GM21619 (cell line): ENCODE results near the gene HS1BP3.
A peak's percentile ranks its signal among the peaks of the same experiment; 100 is the strongest.

Experiments
- ATAC-seq: cut with Tn5 transposase; IDR thresholded peaks from one replicate; pipeline ENCODE4 v1.9.1; 2021; ENCODE audit not compliant: unreplicated experiment

Gene HS1BP3

DNA sequence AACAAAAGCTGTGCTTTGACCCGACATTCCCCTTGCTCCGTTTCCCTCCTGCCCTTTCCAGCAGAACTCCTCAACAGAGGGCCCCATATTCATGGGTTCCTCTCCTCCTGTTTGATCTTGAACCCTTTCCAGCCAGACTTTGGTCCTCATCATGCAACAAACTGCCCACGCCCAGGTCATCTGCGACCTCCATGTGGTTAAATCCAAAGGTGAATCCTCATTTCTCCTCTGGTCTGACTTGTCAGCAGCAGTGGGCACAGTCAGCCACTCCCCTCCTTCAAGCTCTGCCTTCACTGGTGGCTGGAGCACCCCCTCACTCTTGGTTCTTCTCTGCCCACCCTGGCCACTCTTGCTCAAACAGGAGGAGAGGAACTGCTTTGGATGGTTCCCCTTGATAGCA lies 2.7 kb downstream of the HS1BP3 start:
- ATAC-seq = no peak

DNA sequence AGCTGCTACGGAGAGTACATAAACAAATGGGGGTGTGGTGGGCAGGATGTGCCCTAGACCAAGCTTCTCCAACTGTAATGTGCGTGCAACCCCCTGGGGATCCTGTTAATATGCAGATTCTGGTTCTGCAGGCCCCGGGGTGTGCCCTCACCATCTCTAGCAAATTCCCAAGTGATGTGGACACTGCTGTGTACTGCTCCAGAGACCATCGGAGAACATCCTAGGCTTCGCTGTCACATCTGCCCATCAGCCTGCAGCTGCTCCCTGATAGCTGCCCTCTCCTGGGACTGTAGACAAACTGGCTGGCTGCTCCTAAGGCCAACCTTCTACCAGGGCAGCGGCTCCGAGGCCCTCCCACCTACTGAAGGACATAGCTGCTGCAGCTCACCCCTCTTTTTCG lies 3.2 kb downstream of the HS1BP3 start:
- ATAC-seq = no peak

DNA sequence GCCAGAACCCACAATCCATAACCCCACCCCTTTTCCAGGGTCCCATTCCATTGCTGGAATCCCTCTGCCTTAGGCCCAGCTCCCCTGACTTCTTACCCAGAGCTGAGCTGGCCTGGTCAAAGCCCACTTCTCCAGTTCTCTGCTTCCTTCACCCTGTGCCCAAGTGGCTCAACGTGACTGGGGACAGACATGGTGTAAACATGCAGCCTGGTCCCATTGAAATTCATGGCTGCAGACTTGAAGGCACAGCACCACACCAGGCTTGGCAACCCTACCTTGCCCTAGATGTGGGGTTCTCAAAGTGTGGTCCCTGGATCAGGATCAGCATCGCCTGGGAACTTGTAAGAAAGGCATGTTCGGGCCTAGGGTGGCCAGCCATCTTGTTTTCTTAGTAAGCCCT lies 3.7 kb downstream of the HS1BP3 start:
- ATAC-seq = no peak

DNA sequence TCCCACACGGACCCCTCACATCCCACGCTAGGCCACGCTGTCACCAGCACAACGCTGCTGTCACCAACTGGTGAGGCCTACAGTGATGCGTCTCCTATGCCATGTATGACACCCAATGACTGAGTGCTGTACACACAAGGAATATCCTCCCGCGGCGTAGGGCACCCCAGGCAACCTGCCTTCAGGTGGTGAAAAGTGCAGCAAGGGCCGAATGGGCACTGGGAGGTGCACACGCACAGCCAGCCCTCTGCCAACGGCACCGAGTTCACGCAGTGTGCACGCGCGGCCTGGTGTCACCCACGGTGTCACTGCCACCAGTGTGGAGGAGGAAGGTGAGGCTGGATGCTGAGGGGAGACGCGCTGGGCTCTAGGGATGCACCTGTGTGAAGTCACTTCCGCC lies 4.5 kb downstream of the HS1BP3 start:
- no peak for ATAC-seq

DNA sequence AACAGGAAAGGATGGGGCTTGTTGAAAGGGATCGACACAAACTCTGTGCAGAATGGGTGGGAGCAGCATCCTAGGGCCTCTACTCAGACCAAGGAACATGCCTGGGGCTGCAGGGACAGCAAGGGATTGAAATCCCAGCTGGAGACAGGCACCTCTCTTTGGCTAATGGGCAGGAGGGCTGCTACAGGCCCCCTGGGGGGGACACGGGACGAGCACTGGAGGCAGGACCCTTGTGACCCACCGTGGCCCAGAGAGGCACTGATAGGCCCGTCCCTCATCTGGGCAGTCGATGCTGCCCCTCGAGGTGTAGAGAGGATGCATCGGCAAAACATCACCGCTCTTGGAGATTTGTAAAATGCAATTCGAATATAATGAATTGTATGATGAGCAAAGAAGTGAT lies 5.1 kb downstream of the HS1BP3 start:
- ATAC-seq = no peak

DNA sequence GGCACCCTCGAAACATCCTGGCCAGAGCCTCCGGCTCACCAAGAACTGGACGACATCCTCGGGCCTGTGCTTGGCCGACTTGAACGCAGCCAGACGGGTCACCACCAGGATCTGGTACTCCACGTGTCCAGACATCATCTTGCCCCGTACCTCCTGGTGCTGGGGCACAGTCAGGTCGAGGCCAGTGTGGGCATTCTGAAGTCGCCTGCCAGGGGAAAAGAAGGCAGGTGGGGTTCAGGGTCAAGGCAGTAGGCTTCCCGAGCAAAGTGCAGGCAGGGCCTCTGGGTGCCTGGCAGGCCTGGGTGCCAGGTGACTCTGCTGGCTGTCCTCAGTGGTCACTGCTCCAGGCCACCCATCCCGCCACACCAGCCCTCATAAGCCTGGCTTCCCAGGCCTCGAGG lies 5.6 kb downstream of the HS1BP3 start:
- ATAC-seq = no peak

DNA sequence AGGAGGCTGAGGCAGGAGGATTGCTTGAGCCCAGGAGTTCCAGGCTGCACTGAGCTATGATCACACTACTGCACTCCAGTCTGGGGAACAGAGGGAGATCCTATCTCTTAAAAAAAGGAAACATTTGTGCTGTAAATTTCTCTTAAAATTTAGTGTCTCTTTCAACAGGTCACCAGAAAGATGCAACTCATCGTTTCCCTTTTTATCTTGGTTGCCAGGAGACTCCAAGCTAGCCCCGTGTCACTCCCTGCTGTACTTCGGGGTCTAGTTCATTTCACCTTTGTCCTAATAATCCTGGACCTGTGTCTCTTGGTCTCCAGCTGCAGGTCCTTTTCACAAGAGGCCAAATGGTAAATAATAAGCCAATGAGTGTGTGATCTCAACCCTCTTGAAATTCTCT lies 7.1 kb downstream of the HS1BP3 start:
- ATAC-seq = no peak

DNA sequence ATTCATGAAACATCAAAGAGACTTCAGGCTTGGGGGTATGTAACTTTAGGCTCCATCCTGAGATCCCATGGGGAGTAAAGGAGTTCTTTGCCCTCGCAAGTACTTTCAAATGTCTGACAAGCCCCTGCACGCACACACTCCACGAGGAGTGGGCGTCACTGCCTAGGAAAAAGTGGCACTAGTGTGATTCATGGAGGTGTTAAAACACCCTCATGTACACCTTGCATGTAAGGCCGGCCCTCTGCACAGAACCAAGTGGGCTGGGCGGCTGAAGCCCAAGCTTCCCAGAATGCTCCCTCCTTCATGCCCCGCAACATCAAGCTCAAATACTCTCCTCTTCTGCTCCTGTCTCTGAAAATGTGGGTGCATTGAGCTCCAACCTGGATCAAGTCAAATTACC lies 7.8 kb downstream of the HS1BP3 start:
- ATAC-seq = no peak

DNA sequence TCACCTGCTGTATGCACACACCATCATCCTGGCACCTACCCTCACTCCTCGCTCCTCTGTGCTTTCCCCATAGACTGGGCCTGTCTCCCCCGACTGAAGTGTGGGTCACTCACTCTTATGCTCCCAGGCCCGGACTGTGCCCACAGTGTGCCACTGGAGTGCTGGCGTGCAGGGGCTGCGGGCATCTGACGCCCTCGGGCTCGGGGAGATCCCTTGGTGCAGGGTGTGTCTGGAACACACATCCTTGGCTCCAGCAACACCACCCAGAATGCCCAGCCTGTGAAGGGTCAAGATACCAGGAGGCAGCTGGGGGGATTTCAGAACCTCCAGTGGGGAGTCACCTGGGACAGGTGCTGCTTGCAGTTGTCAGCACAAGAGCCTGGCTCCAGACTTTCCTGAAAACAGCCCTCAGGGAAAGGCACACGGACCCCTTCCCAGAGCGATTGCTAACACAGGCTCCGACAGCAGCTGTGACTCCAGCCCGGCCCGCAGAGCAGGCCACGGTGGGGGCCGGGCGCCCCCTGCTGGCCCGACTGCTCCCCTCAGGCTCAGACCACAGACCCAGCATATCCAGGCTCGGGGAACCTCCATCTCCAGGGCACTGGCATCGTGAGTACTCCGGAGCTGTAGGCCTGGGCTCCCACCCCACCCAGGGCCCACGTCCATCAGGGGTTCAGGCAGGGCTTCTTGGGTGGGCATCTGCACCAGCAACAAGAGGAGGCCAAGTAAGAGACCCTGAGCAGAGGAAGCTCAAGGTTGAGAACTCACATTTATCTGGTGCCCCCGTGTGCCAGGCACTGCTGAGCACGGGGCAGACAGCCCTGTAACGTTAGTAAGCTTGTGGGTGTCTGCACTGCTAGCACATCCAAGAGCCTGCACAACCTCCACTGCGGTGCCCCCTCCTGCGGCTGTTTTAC lies 8.6 kb downstream of the HS1BP3 start:
- ATAC-seq = peak; percentile 96

DNA sequence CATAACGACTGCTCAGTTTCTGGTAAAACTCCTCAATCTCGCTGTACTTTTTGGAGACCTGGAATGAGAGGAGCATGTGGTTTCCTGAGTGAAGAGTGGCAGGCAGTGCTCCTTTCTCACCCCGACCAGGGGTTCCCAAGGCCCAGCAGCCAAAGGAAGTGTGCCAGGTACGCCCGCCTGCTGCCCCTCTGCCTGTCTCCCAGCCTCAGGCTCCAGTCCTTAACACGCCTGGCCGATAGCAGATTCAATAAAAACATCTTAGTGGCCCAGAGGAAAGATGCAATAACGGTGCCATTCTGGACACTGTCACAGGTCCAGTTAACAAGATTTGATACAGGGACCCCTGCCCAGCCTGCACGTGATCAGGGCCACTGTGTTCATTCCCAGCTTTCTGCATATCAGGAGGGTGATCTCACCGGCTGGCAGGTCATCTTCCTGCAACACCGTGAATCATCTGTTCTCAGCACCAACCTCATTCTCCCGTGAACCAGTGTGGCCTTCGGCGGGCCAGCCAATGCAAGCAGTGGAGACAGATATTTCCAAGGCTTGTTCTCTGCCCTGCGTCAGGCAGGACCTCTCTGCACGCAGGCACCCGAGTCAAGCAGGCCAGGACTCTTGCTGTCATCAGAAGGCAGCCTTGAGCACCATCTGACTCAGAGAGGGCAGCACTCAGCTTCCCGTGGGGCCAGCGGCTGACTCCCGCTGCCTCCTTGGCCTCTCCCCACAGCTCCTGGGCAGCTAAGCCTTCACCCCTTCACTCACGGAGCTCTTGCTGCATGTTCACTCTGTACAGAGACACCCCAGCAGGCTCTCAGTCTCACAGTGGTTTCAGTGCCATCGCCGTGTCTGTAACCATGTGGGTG lies 9.5 kb downstream of the HS1BP3 start:
- ATAC-seq = no peak

DNA sequence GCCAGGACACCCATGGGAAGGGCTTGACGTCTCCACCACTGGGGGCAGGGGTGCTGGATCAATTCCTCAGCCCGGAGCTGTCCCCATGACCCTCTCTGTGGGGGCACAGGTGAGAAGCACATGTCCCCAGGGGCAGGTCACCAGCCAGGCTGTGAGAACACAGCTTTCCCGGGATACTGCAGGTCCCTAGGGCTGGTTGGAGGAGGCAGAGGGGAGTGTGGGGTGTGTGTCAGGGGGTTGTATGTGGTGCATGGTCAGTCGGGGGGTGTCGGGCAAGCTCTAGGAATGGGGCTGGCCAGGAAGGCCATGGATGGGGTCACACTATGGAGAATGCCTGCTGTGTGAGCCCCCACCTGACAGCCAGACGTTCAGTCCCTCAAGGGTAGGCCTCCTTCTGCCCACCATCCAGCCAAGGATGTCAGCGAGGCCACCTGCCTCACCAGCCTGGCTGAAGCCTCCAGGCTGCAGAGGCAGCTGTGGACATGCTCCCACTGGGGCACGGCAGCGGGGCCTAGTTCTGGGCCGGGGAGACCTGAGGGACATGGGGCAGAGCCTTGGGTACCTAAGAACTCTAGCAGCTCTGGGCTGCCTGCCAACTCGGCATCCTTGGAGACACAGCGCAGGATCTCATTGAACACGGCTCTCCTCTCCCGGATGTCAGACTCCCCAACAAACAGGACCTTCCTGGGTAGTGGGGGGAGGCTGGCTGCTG lies 10.3 kb downstream of the HS1BP3 start:
- no peak for ATAC-seq

DNA sequence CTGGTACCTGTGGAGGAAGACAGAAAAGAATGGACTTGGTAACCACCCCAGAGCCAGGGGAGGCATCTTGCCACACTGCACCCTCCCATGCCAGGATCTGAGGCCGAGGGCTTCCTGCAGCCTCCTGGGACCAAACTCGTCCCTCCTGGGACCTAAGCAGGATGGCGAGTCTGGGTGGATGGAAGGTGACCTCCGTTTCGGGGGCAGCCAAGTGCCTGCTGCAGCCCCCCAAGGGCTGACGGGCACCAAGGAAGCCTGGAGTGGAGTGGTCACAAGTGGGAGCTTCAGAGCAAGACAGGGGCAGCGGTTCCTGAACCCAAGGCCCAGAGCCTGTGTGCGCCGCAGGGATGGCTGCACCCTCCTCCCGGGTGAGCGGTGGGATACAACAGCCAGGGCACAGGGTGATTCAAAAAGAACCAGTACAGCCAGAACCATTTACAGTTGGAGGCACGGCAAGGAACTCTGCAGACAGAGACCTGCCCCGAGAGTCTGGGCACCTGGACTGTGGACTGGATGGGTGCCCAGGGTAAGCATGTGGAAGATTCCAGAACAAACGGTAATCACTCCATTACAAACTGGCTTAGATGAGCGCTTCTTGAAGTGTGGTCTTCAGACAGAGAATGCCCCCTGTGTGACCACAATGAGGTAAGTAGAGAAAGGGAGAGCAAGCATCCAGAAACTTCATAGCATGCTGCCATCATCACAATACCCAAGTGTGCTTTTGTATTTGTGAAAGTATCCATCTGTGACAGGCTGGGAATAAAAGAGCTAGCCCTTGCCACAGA lies 12.1 kb downstream of the HS1BP3 start:
- no peak for ATAC-seq

DNA sequence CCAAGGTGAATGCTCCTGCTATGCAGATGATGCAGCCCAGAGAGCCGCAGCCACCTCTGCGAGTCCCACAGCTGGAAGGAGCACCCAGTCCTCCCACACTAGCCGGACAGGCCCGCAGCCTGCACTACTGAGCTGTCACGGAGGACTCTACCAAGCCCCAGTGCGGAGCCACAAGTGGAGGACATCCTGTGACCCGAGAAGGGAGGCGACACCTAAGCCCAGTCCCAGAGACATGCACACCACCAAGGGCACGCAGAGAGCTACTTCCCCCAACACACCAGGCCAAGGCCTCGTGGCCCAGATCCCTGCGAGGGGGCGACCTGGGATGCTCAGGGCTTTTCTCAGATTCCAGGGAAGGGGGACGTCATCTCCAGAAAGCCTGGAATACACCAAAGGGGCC lies 12.9 kb downstream of the HS1BP3 start:
- no peak for ATAC-seq

DNA sequence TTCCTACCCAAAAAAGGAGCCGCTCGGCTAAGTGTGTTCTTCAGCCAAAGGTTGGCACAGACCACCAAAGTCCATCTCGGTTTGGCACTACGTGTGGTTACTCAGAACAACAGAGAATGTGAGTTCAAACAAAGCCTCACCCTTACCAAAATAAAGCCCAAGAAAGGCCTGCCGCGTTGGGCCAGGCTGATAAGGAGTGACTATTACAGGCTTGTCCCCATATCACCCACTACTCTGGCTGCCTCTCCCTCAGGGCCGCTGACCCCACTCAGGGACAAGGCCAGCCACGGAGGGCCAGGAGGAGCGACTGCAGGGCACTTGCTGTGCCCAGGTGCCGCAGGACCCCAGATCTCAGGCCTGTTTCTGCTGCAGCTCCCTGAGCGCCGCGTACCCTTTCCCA lies 13.8 kb downstream of the HS1BP3 start:
- ATAC-seq = no peak

DNA sequence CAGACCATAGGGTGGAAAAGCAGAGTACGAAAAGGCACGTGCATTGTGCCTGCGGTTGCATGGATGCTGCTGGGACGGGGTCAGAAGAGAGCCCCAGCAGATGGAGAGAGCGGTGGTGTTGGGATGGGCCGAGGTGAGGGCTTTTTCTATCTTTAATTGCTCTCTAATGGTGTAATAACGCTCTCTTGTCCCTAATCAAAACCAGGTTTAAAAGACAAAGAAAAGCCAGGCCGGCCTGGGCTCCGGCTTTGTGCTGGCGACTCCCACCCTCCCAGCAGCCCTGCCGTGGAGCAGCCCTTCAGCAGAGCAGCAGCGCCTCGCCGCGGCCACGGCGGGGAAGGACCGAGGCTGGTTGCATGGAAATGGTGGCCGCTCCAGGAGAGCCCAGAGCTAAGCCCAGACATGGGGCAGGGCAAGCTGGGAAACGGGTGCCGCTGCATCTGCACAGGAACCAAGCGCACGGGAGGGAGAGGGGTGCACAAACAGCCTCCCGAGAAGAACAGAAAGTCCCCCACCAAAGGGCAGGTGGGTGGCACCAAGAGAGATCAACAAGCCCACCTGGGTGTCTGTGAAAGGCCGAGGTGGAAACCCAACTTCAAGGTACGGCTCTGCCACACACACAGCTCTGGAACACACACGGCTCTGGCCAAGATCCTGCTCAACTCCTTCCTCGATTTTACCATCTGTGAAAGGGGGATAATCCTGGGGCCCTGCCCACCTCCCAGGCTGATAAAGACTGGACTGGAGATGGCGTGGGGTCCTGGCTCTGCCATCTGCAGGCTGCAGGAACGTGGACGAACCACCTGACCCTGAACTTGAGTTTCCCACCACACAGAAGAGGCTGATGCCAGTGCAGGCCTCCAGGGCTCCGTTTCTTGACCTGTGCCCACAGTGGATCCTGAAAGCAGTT lies 15.0 kb downstream of the HS1BP3 start:
- peak; percentile 74 for ATAC-seq

DNA sequence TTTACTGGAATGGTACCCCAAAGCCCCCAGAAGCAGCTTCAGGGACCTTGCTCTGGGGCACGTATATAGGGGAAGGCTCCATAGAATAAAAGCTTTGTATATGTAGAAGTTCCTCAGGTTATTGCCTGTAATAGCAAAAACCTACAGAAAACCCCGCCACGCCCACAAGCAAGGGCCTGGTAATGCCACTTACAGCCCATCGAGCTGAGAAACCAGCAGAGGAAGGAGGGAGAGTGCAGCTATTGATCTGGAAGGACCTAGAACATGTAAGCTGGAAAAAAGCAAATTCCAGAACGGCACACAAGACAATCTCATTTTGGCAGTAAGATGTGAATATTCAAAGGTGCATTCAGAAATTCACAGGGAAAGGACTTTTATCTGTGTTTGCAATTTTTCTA lies 15.8 kb downstream of the HS1BP3 start:
- no peak for ATAC-seq

DNA sequence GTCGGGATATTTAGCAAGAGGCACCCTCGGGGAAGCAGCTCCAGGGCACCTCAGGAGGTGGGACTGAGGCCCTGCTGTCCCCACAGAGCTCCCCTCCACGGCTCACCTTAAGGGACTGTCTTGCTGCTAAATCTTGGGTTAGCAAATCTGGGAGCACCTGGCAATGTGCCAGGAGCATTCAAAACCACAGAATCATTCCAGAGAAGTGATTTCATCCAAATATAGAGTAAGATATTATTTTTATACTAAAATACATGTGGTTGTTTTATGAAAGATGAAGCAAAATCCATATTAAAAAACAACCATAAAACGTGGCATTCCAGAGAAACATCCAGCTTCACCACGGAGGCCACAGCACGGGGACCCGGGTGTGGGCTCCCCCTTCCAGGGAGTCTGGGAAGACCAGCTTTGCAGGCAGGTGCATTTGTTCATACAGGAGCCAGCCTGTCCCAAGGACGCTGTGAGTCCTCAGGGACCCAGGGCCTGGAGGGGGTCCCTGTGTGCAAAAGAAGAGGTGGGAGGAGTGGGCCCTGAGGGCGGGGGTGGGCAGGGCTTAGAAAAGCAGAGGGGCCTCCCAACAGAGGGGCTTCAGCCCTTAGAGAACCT lies 16.3 kb downstream of the HS1BP3 start:
- no peak for ATAC-seq

DNA sequence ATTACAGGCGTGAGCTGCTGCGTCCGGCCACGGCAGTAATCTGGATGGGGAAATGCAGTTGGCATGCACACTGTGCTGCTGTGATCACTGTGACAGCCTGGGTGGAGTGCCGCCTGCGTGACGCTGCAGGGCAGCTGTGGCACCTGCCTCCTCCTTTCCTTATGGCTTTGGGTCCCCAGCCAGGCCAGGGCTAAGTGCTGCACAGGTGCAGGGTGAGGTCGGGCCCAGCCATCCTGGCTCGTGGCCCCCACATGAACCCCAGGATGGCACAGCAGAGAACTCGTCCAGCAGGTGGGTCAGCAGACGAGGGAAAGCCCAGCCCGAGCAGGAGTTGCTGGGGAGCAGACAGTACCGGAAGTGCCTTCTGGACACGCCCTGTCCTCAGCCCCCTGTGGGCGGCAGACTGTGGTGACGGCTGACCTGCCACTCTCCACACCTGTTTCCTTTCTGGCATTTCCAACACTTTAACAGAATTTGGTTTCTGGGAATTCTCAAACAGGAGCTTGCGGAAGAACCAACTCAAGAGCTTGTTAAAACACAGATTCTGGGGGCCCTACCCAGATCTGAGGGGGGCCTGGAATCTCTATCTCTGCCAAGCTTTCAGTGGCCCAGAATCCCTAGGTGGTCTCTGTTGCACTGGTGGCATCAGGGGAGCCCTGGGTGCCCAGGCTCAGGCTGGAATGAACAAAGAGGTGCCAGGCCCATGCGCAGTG lies 16.9 kb downstream of the HS1BP3 start:
- no peak for ATAC-seq

DNA sequence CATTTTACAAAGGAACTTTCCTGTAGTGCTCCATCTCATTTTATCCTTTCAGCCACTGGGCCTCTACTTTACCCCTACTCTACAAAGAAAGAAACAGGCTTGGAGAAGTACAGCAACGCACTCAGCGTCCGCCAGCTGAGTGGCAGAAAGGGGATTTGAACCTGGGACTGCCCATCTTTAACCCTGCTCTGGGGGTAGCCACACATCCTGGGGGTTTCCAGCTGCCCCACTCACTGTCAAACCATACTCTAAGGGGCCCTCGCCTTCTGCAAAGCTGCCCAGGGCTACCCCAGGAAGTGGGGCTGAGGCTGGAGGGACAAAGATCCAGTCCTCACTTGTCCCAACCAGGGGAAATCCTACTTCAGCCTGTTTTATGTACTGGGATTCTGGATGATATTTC lies 17.9 kb downstream of the HS1BP3 start:
- ATAC-seq = no peak
